ENCODE results near the gene TMEM178B. TPM values are rescaled to one million over a fixed set of nuclear protein-coding genes. Genes with fewer than 3 reads are reported as not detected.

Gene TMEM178B
- polyA plus RNA-seq, 3 donors from 2014 or later: not detected

DNA sequence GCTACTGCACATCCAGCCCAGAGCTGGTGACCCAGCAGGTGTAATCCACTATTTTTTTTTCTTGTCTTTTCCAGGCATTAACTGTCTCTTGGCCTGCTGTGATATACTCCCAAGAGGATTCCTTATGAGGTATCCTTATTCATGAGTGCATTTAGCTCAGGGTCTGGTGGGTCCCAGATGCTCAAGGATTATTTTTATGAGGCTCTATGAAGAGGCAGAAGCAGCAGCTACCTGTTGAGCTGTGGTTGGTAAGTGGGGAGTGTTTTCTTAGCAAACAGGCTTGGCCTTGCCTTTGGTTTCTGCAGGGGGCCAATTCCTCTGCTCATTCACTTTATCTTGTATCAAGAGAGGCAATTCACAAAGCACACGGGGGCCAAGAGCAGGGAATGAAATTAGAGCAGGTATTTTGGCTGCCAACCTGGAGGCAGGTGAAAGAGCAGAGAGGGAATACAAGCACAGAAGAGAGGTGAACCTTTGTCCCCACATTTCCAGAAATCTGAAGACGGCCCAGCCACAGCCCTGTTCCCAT lies 221.6 kb downstream of the TMEM178B start:
- no peak overlapping the region for H3K27ac Mint-ChIP-seq
- no peaks in the 10 kb centered on the region for H3K9me3 Mint-ChIP-seq
- H3K4me1 Mint-ChIP-seq: peaks cover 0 to 7% of the 10 kb centered on the region in 2 donors
- peaks cover 0 to 8% (median 3%) of the 10 kb centered on the region in 3 donors for H3K27me3 Mint-ChIP-seq (ENCODE audit: low read depth in 3 of 3)
- no peak overlapping the region for H3K4me3 Mint-ChIP-seq
- no peak for DNase-seq
- H3K36me3 Mint-ChIP-seq: no peaks in the 10 kb centered on the region

- no peaks in the 10 kb centered on the region for H3K27me3 Mint-ChIP-seq (ENCODE audit: low read depth in 3 of 3)
- peaks cover 0 to 2% (median 0%) of the 10 kb centered on the region in 6 donors for H3K9me3 Mint-ChIP-seq
- no peak for DNase-seq
- no peak overlapping the region for H3K27ac Mint-ChIP-seq
- H3K36me3 Mint-ChIP-seq: no peaks in the 10 kb centered on the region
- H3K4me3 Mint-ChIP-seq: no peak overlapping the region
- no peaks in the 10 kb centered on the region for H3K4me1 Mint-ChIP-seq
Observed at GRCh38 chr7:141300816-141301215, 227.0 kb downstream of the TMEM178B start.

DNA sequence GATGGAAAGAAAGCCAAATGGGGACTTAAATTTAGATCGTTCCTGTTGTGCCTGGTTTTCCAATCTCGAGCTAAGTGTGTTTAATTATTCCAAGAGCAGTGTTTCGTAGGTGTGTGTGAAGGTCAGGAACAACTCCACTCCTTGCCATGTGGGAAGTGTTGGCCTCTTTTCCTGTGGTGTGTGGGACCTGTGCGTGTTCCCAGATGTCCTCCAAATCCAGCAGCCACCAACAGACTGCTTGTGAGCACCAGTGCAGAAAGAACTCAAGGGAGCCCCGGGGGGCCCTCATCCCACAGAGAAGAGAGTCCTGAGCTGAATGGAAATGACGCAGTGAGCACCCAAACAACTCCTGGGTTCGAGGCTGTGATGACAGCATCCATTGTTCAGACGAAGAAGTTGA lies 227.7 kb downstream of the TMEM178B start:
- no peak overlapping the region for H3K4me3 Mint-ChIP-seq
- no peaks in the 10 kb centered on the region for H3K27me3 Mint-ChIP-seq (ENCODE audit: low read depth in 3 of 3)
- DNase-seq: no peak
- H3K36me3 Mint-ChIP-seq: no peaks in the 10 kb centered on the region
- H3K4me1 Mint-ChIP-seq: no peaks in the 10 kb centered on the region
- peaks cover 0 to 2% (median 0%) of the 10 kb centered on the region in 6 donors for H3K9me3 Mint-ChIP-seq
- no peak overlapping the region for H3K27ac Mint-ChIP-seq

GRCh38 chr7:141302617-141303016 lies 228.8 kb downstream of the TMEM178B start:
- H3K27me3 Mint-ChIP-seq (ENCODE audit: low read depth in 3 of 3): peaks cover 0 to 2% (median 0%) of the 10 kb centered on the region in 3 donors
- no peaks in the 10 kb centered on the region for H3K36me3 Mint-ChIP-seq
- H3K27ac Mint-ChIP-seq: no peak overlapping the region
- H3K9me3 Mint-ChIP-seq: peaks cover 0 to 2% (median 0%) of the 10 kb centered on the region in 6 donors
- H3K4me3 Mint-ChIP-seq: no peak overlapping the region
- no peaks in the 10 kb centered on the region for H3K4me1 Mint-ChIP-seq
- DNase-seq: no peak

DNA sequence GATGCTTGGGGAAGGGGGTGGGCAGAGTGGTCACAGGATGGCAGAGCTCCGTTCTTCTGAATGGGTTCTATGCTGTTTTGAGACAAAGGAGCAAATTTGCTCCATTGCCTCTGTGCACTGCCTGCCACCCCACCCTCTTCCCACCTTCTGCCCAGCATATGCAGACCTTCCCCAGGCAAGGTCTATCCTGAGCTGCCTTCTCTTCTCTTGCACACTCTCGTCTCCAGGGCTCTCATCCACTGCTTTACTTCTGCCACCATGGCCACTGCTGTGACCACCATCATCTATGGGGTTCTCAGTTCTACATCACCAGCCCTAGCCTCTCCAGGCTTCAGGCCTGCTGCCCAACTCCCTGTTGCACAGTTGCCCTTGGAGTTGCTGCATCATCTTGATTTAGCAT lies 230.4 kb downstream of the TMEM178B start:
- H3K9me3 Mint-ChIP-seq: peaks cover 0 to 2% (median 0%) of the 10 kb centered on the region in 6 donors
- H3K36me3 Mint-ChIP-seq: no peaks in the 10 kb centered on the region
- no peak overlapping the region for H3K27ac Mint-ChIP-seq
- peaks cover 0 to 6% (median 0%) of the 10 kb centered on the region in 3 donors for H3K27me3 Mint-ChIP-seq (ENCODE audit: low read depth in 3 of 3)
- H3K4me3 Mint-ChIP-seq: no peak overlapping the region
- H3K4me1 Mint-ChIP-seq: no peaks in the 10 kb centered on the region
- DNase-seq: no peak

DNA sequence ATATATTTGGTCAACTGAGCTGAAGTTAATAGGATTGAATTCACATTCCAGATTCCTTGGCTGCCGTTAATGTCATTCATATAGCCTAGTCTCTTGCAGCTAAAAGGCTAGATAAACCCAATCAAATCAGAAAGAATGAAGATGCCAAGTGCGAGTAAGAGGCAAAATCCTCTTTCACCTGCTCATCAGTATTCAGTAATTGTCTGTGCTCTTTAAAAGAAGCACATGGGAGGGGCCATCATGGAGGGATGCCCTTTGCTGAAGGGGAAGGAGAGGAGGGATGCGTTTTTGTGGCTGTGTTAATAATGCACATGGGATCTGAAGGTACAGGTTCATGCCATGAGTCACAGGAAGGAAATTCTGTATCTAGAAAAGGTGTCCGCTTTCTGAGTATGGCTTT lies 232.2 kb downstream of the TMEM178B start:
- DNase-seq: no peak
- Mint-ChIP-seq H3K4me3 (no peak overlapping the region), H3K36me3 (no peaks in the 10 kb centered on the region), H3K9me3 (peaks cover 0 to 3% (median 0%) of the 10 kb centered on the region in 6 donors), H3K27ac (no peak overlapping the region), H3K4me1 (no peaks in the 10 kb centered on the region), H3K27me3 (ENCODE audit: low read depth in 3 of 3) (peaks cover 0 to 9% (median 3%) of the 10 kb centered on the region in 3 donors)

DNA sequence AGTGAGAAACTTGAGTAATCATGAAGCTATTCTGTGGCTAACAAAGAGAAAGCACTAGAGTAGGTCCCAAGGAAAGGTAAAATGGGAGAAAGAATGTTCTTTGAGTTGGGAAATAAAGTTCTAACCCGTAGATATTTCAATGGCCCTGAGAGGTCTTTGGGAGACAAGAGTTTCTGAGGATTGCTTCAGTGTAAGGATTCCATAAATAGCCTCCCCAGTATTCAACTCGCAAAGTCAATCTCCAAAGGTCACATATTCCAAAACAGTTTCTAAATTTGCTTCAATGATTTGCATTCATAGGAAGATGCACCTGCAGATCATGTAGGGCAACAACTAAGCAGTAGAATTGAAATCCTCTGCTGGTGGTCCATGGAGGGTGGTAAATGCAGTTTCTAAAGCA lies 238.5 kb downstream of the TMEM178B start:
- H3K27ac Mint-ChIP-seq: no peak overlapping the region
- H3K4me3 Mint-ChIP-seq: no peak overlapping the region
- no peak for DNase-seq
- H3K36me3 Mint-ChIP-seq: no peaks in the 10 kb centered on the region
- no peaks in the 10 kb centered on the region for H3K4me1 Mint-ChIP-seq
- peaks cover 2 to 9% (median 3%) of the 10 kb centered on the region in 3 donors for H3K27me3 Mint-ChIP-seq (ENCODE audit: low read depth in 3 of 3)
- peaks cover 0 to 3% (median 0%) of the 10 kb centered on the region in 6 donors for H3K9me3 Mint-ChIP-seq

DNA sequence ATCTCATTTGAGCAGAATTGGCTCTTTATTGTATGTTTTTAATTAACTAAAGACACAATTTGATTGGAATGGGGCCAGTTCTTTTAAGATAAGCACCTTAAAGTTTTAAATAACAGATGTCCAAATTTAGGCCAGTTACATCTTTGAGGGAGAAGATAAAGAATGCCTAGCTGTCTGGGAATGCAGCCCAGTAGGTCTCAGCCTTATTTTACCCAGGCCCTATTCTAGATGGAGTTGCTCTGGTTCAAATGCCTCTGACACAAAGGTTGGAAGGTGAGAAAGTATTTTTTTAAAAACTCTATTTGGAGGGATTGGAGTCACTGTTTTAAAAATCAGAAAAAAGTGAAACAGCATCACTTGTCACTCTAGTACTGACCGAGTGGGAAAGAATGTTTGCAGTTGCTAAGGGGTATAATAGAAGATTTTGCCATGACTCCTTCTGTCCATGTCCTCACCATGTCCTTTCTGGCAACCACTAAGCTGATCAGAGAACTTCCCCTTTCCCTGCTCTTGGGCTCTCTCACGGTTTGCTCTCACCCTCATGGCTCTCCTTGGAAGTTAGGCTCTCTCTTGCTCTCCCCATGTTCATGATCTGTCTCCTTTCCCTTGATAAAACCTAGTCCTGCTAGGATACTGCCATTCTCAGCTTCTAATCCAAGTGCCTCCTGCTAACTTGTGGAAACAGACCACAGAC lies 239.1 kb downstream of the TMEM178B start:
- no peak overlapping the region for H3K27ac Mint-ChIP-seq
- no peak overlapping the region for H3K4me3 Mint-ChIP-seq
- no peak for DNase-seq
- H3K27me3 Mint-ChIP-seq (ENCODE audit: low read depth in 3 of 3): peaks cover 2 to 7% (median 3%) of the 10 kb centered on the region in 3 donors
- H3K4me1 Mint-ChIP-seq: no peaks in the 10 kb centered on the region
- peaks cover 0 to 3% (median 0%) of the 10 kb centered on the region in 6 donors for H3K9me3 Mint-ChIP-seq
- no peaks in the 10 kb centered on the region for H3K36me3 Mint-ChIP-seq

DNA sequence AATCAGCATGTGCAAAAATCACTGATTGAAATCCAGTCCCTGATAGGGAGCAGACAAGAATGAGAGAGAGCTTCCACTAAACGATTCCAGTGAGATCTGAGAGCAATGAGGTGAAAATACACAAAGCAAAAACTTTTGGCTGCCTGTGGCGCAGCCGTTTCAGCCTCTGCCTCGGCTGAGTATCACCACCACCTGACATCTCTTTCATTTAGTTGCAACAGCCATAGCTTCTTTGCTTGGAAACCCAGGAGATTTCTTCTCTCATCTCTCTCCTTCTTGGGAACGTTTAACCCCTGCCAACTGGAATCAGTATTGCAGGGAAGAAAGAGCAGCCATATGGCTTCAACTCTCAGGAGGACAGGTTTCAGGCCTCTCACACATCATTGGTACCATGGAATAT lies 240.0 kb downstream of the TMEM178B start:
- no peaks in the 10 kb centered on the region for H3K4me1 Mint-ChIP-seq
- no peak overlapping the region for H3K27ac Mint-ChIP-seq
- H3K9me3 Mint-ChIP-seq: peaks cover 0 to 3% (median 0%) of the 10 kb centered on the region in 6 donors
- no peak for DNase-seq
- peaks cover 2 to 7% (median 3%) of the 10 kb centered on the region in 3 donors for H3K27me3 Mint-ChIP-seq (ENCODE audit: low read depth in 3 of 3)
- no peak overlapping the region for H3K4me3 Mint-ChIP-seq
- no peaks in the 10 kb centered on the region for H3K36me3 Mint-ChIP-seq

DNA sequence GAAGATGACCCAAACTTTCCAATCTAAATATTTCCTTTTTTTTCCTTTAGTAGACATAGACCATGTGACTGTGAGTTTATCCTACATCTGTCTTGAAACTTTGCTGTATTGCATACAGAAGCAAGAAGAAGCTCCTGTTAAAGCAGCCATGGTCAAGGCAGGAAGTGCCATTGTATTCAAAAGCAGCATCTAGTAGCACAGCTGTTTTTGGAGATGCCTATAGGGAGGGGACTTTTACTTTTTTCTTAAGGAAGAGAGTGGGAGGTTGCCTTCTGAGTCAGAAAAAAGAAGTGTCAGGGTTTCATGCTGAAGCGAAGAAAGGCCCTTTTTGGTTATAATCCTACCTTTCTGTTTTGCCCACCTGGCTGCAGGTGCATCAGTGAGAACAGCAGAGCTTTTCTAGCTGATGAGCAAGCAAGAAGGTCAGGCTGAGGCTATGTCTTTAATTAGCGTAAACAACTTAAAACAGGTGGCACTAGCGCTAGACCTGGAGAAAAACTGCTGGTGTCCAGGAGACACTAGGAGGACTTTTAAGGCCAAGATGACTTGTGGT lies 243.2 kb downstream of the TMEM178B start:
- no peaks in the 10 kb centered on the region for H3K4me1 Mint-ChIP-seq
- no peak overlapping the region for H3K4me3 Mint-ChIP-seq
- peaks cover 0 to 2% (median 2%) of the 10 kb centered on the region in 3 donors for H3K27me3 Mint-ChIP-seq (ENCODE audit: low read depth in 3 of 3)
- no peaks in the 10 kb centered on the region for H3K36me3 Mint-ChIP-seq
- H3K9me3 Mint-ChIP-seq: no peaks in the 10 kb centered on the region
- no peak for DNase-seq
- H3K27ac Mint-ChIP-seq: no peak overlapping the region

- H3K4me1 Mint-ChIP-seq: no peaks in the 10 kb centered on the region
- no peak overlapping the region for H3K4me3 Mint-ChIP-seq
Observed at GRCh38 chr7:141320287-141320686, 246.4 kb downstream of the TMEM178B start.

GRCh38 chr7:141322383-141322782 lies 248.5 kb downstream of the TMEM178B start:
- H3K27ac Mint-ChIP-seq: no peak overlapping the region
- DNase-seq: no peak
- H3K36me3 Mint-ChIP-seq: no peaks in the 10 kb centered on the region
- peaks cover 0 to 2% (median 0%) of the 10 kb centered on the region in 6 donors for H3K9me3 Mint-ChIP-seq
- H3K4me3 Mint-ChIP-seq: no peak overlapping the region
- no peaks in the 10 kb centered on the region for H3K4me1 Mint-ChIP-seq
- peaks cover 0 to 2% (median 0%) of the 10 kb centered on the region in 3 donors for H3K27me3 Mint-ChIP-seq (ENCODE audit: low read depth in 3 of 3)

More at GRCh38 chr7:141320287-141320686, 246.4 kb downstream of the TMEM178B start:
- H3K27me3 Mint-ChIP-seq (ENCODE audit: low read depth in 3 of 3): peaks cover 0 to 3% (median 2%) of the 10 kb centered on the region in 3 donors
- DNase-seq: no peak
- peaks cover 0 to 2% (median 0%) of the 10 kb centered on the region in 6 donors for H3K9me3 Mint-ChIP-seq
- H3K36me3 Mint-ChIP-seq: no peaks in the 10 kb centered on the region
- no peak overlapping the region for H3K27ac Mint-ChIP-seq

- H3K27me3 Mint-ChIP-seq (ENCODE audit: low read depth in 3 of 3): peaks cover 0 to 2% (median 0%) of the 10 kb centered on the region in 3 donors
- DNase-seq: no peak
- H3K9me3 Mint-ChIP-seq: peaks cover 0 to 2% (median 0%) of the 10 kb centered on the region in 6 donors
- H3K36me3 Mint-ChIP-seq: no peaks in the 10 kb centered on the region
- no peak overlapping the region for H3K27ac Mint-ChIP-seq
- no peak overlapping the region for H3K4me3 Mint-ChIP-seq
- H3K4me1 Mint-ChIP-seq: no peaks in the 10 kb centered on the region
Observed at GRCh38 chr7:141323826-141324225, 250.0 kb downstream of the TMEM178B start.

DNA sequence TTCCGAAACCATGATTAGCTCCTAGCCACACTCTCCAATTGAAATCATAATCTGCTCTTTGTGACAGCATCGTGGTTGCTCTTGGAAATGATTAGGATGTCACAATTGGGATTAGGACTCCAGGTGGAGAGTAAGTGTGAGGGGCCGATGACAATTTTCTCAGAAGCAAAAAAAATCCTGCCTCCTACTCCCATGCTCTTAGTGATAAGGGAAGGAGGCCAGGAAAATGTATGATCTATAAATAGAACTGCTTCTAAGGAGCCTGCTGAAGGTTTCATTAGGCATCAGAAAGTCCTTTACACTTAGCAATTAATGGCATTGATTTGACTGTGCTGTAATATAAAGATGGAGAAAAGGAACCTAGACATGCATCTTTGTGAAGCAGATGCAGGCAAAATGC lies 251.0 kb downstream of the TMEM178B start:
- no peak overlapping the region for H3K27ac Mint-ChIP-seq
- H3K9me3 Mint-ChIP-seq: peaks cover 0 to 2% (median 0%) of the 10 kb centered on the region in 6 donors
- no peaks in the 10 kb centered on the region for H3K4me1 Mint-ChIP-seq
- no peak overlapping the region for H3K4me3 Mint-ChIP-seq
- peaks cover 0 to 2% (median 0%) of the 10 kb centered on the region in 3 donors for H3K27me3 Mint-ChIP-seq (ENCODE audit: low read depth in 3 of 3)
- no peaks in the 10 kb centered on the region for H3K36me3 Mint-ChIP-seq
- no peak for DNase-seq

Data from immature natural killer cell (primary cell).